ENCODE measurements around the gene KIF2C. TPM values are rescaled to one million over a fixed set of nuclear protein-coding genes. Genes with fewer than 3 reads are reported as not detected.

KIF2C gene
- total and polyA plus RNA-seq, 9 of the 15 experiments (the other 6 are each of a cell fraction or from before 2014, with no cell fraction given) = 84.9 to 226 (median 169) TPM

GRCh38 chr1:44775930-44776729 is 36.5 kb downstream of the KIF2C start (continued):
- TF ChIP-seq DEAF1 (CRISPR knock-in tag; IDR thresholded peaks at IDR 0.05) = peak; percentile 31; the same call in 1 of the 2 replicates
- TF ChIP-seq CREB3L1 (IDR thresholded peaks at IDR 0.05; ENCODE audit: borderline replicate concordance, low read depth) = no peak
- TF ChIP-seq NFIX (CRISPR knock-in tag; IDR thresholded peaks at IDR 0.05; ENCODE audit: low read depth) = no peak
- no peak for TF ChIP-seq TCF7 (IDR thresholded peaks at IDR 0.05; ENCODE audit: borderline replicate concordance)
- TF ChIP-seq GATAD2B (IDR thresholded peaks at IDR 0.05; ENCODE audit: borderline replicate concordance) = no peak
- TF ChIP-seq BRF1 (IDR thresholded peaks at IDR 0.05; ENCODE audit: borderline replicate concordance, extremely low read depth, insufficient read length) = no peak
- no peak for TF ChIP-seq PKNOX1 (IDR thresholded peaks at IDR 0.05)
- no peak for TF ChIP-seq ARID2 (IDR thresholded peaks at IDR 0.05)
- no peak for TF ChIP-seq ZC3H11A (IDR thresholded peaks at IDR 0.05; ENCODE audit: low read depth, low read length)
- TF ChIP-seq AFF4 (CRISPR knock-in tag; IDR thresholded peaks at IDR 0.05) = no peak; the same call in 1 of the 2 replicates
- no peak for TF ChIP-seq MYBL2 (IDR thresholded peaks at IDR 0.05; ENCODE audit: low read depth)
- no peak for TF ChIP-seq MYBL2 (CRISPR knock-in tag; IDR thresholded peaks at IDR 0.05; ENCODE audit: borderline replicate concordance)
- TF ChIP-seq MYC (IDR thresholded peaks at IDR 0.05; ENCODE audit: low read depth, low read length) = no peak
- TF ChIP-seq MYC (CRISPR knock-in tag; IDR thresholded peaks at IDR 0.05; ENCODE audit: borderline replicate concordance, low read depth) = peak; percentile 73; the same call in 1 of the 2 replicates
- TF ChIP-seq SRSF1 (IDR thresholded peaks at IDR 0.05; ENCODE audit: low read depth, low read length) = no peak
- no peak for TF ChIP-seq TAF15 (IDR thresholded peaks at IDR 0.05; ENCODE audit: low read depth, low read length)
- TF ChIP-seq ATF1 (CRISPR knock-in tag; IDR thresholded peaks at IDR 0.05) = no peak
- no peak for TF ChIP-seq ATF1 (tag; IDR thresholded peaks at IDR 0.05)
- no peak for TF ChIP-seq EZH2 (IDR thresholded peaks at IDR 0.05; ENCODE audit: borderline replicate concordance, low read depth, low read length)
- 0 out of 2 replicates have a peak, but pooled peaks have one; percentile 0 for TF ChIP-seq ZNF511 (CRISPR knock-in tag; IDR thresholded peaks at IDR 0.05)

Data from K562 (cell line).